GM23338 (cell line): ENCODE data around the gene ESRRB. TPM values are rescaled to one million over a fixed set of nuclear protein-coding genes. Genes with fewer than 3 reads are reported as not detected.

Experiments
- ATAC-seq: fragments of 200-7000 bp; cut with Tn5 transposase; 3 replicates; pipeline ENCODE4 v1.9.1; 2020
- DNase-seq: peaks from one replicate; pipeline ENCODE4 v3.0.0-alpha.2; 2015; ENCODE audit warnings: low spot score
- H2AFZ ChIP-seq: fragments of 200-600 bp; sonication (generic); 2 replicates; pipeline ENCODE4 v1.8.0; 2016; ENCODE audit warnings: antibody characterized with exemption, mild to moderate bottlenecking, moderate library complexity
- H3F3A ChIP-seq: fragments of 200-600 bp; sonication (generic); replicated peaks from 2 replicates; pipeline ENCODE4 v1.8.0; 2017; ENCODE audit warnings: antibody characterized with exemption, mixed run types, low read depth
- H3K27ac ChIP-seq: fragments of 200-600 bp; sonication (generic); 2 replicates; pipeline ENCODE4 v1.6.1; 2016; ENCODE audit warnings: low read depth
- H3K27me3 ChIP-seq: fragments of 200-600 bp; sonication (generic); 2 replicates; pipeline ENCODE4 v1.8.0; 2016; ENCODE audit warnings: mild to moderate bottlenecking, mixed run types, moderate library complexity; ENCODE audit not compliant: insufficient read depth
- H3K36me3 ChIP-seq: fragments of 200-600 bp; sonication (generic); 2 replicates; pipeline ENCODE4 v1.8.0; 2016; ENCODE audit warnings: mild to moderate bottlenecking; ENCODE audit not compliant: insufficient read depth
- H3K4me1 ChIP-seq: fragments of 200-600 bp; sonication (generic); 2 replicates; pipeline ENCODE4 v1.8.0; 2016; ENCODE audit warnings: mild to moderate bottlenecking, moderate library complexity; ENCODE audit not compliant: insufficient read depth
- H3K4me2 ChIP-seq: fragments of 200-600 bp; sonication (generic); 2 replicates; pipeline ENCODE4 v1.7.1; 2017; ENCODE audit warnings: mixed run types
- H3K4me3 ChIP-seq: fragments of 200-600 bp; sonication (generic); 2 replicates; pipeline ENCODE4 v1.6.1; 2016; ENCODE audit warnings: mixed run types
- H3K79me2 ChIP-seq: fragments of 200-600 bp; sonication (generic); replicated peaks from 2 replicates; pipeline ENCODE4 v1.8.0; 2017; ENCODE audit warnings: mild to moderate bottlenecking; ENCODE audit not compliant: insufficient read depth
- H3K9me2 ChIP-seq: fragments of 200-600 bp; sonication (generic); 2 replicates; pipeline ENCODE4 v1.8.0; 2017; ENCODE audit not compliant: insufficient read depth
- H4K20me1 ChIP-seq: fragments of 200-600 bp; sonication (generic); replicated peaks from 2 replicates; pipeline ENCODE4 v1.8.0; 2017; ENCODE audit warnings: mild to moderate bottlenecking; ENCODE audit not compliant: insufficient read depth
- H3K27ac Mint-ChIP-seq: 2 replicates; pipeline ENCODE4 v1.8.0; 2020; ENCODE audit warnings: inconsistent platforms, mild to moderate bottlenecking, moderate library complexity, mixed read lengths
- H3K27me3 Mint-ChIP-seq: 3 replicates; pipeline ENCODE4 v1.8.0; 2022; ENCODE audit warnings: low read depth, mild to moderate bottlenecking, moderate library complexity, mixed read lengths, inconsistent platforms; ENCODE audit not compliant: insufficient read depth, poor library complexity
- H3K36me3 Mint-ChIP-seq: 3 replicates; pipeline ENCODE4 v1.8.0; 2021; ENCODE audit warnings: low read depth, mild to moderate bottlenecking, inconsistent platforms, moderate library complexity, mixed read lengths
- H3K4me1 Mint-ChIP-seq: 3 replicates; pipeline ENCODE4 v1.8.0; 2020; ENCODE audit warnings: mild to moderate bottlenecking, inconsistent platforms, mixed read lengths
- H3K4me3 Mint-ChIP-seq: 3 replicates; pipeline ENCODE4 v1.8.0; 2021; ENCODE audit warnings: moderate library complexity, mild to moderate bottlenecking, inconsistent platforms, mixed read lengths
- H3K9me3 Mint-ChIP-seq: 3 replicates; pipeline ENCODE4 v1.8.0; 2020; ENCODE audit warnings: moderate library complexity, mild to moderate bottlenecking, inconsistent platforms, mixed read lengths
- CREB1 ChIP-seq: fragments of 250-450 bp; sonication (Bioruptor Pico); IDR thresholded peaks from 2 replicates; pipeline ENCODE4 v1.5.0; 2020; ENCODE audit warnings: low read depth, mild to moderate bottlenecking, moderate library complexity
- CTCF ChIP-seq, 2 experiments: fragments of 200-600 bp in 1 of 2; sonication (generic) in 1 of 2; conservative IDR thresholded peaks; 2 replicates each; pipeline versions ENCODE4 v1.5.1 to v1.6.1; 2016 to 2017; ENCODE audit warnings: antibody characterized with exemption in 2 of 2, low read depth in 2 of 2, mild to moderate bottlenecking in 2 of 2, moderate library complexity in 1 of 2
- ETS1 ChIP-seq: IDR thresholded peaks from 2 replicates; pipeline ENCODE4 v1.6.1; 2016; ENCODE audit warnings: antibody characterized with exemption
- EZH2 ChIP-seq: fragments of 200-600 bp; sonication (generic); IDR thresholded peaks from one replicate; pipeline ENCODE4 v1.8.0; 2017; ENCODE audit warnings: antibody characterized with exemption, mild to moderate bottlenecking, low read depth; ENCODE audit not compliant: unreplicated experiment
- EZH2phosphoT487 ChIP-seq: fragments of 200-600 bp; sonication (generic); IDR thresholded peaks from one replicate; pipeline ENCODE4 v1.8.1; 2018; ENCODE audit warnings: antibody characterized with exemption; ENCODE audit not compliant: unreplicated experiment
- JUNB ChIP-seq: IDR thresholded peaks from one replicate; pipeline ENCODE4 v1.6.1; 2016; ENCODE audit warnings: antibody characterized with exemption; ENCODE audit not compliant: unreplicated experiment
- NANOG ChIP-seq: IDR thresholded peaks from 2 replicates; pipeline ENCODE4 v1.6.1; 2016; ENCODE audit warnings: antibody characterized with exemption, borderline replicate concordance
- POLR2AphosphoS5 ChIP-seq: IDR thresholded peaks from 2 replicates; pipeline ENCODE4 v1.6.1; 2016; ENCODE audit warnings: antibody characterized with exemption, low read depth
- REST ChIP-seq: IDR thresholded peaks from one replicate; pipeline ENCODE4 v1.6.1; 2018; ENCODE audit warnings: antibody characterized with exemption; ENCODE audit not compliant: unreplicated experiment
- STAT1 ChIP-seq: IDR thresholded peaks from one replicate; pipeline ENCODE4 v1.6.1; 2016; ENCODE audit warnings: antibody characterized with exemption; ENCODE audit not compliant: unreplicated experiment
- ZNF114 ChIP-seq: fragments of 250-450 bp; sonication (Bioruptor Pico); IDR thresholded peaks from 2 replicates; pipeline ENCODE4 v1.5.0; 2020; ENCODE audit warnings: mild to moderate bottlenecking, moderate library complexity
- ZNF331 ChIP-seq: fragments of 250-450 bp; sonication (Bioruptor Pico); IDR thresholded peaks from 2 replicates; pipeline ENCODE4 v1.5.0; 2020; ENCODE audit warnings: low read depth, mild to moderate bottlenecking, moderate library complexity
- ZNF462 ChIP-seq: fragments of 250-450 bp; sonication (Bioruptor Pico); IDR thresholded peaks from 2 replicates; pipeline ENCODE4 v1.5.0; 2020; ENCODE audit warnings: mild to moderate bottlenecking, moderate library complexity
- polyA plus RNA-seq: library from polyadenylated mRNA; unstranded; fragments of >200 nt; fragmentation: Nextera tagmentation; extraction: Ambion mirVana; gene quantifications from 2 replicates; pipeline ENCODE4 v1.2.1, GENCODE V29; 2016
- total RNA-seq: library from RNA; depleted of rRNA; stranded (reverse); fragments of >200 nt; shearing (Covaris generic); gene quantifications from 2 replicates; pipeline ENCODE4 v1.2.3, GENCODE V29; 2014

The ESRRB gene
- total and polyA plus RNA-seq, 2 experiments from 2014 or later, result 0.31 to 0.52 TPM

GRCh38 chr14:76405627-76406026, 29.7 kb downstream of the ESRRB start:
- H3K27ac Mint-ChIP-seq, result peak overlapping the region; percentile 46; the same call in 1 of the 2 replicates
- no peaks in the 10 kb centered on the region for H3K36me3 Mint-ChIP-seq
- peaks cover 23% of the 10 kb centered on the region for H3K4me1 ChIP-seq
- H3K27me3 ChIP-seq, result no peaks in the 10 kb centered on the region
- no peak overlapping the region for H3K27ac ChIP-seq
- no peaks in the 10 kb centered on the region for H3K79me2 ChIP-seq
- no peaks in the 10 kb centered on the region for H3K36me3 ChIP-seq
- H3K4me1 Mint-ChIP-seq, result peaks cover 49% of the 10 kb centered on the region
- peaks cover 13% of the 10 kb centered on the region for H3K27me3 Mint-ChIP-seq
- no peaks in the 10 kb centered on the region for H3F3A ChIP-seq
- H3K9me2 ChIP-seq, result no peaks in the 10 kb centered on the region
- H3K4me3 ChIP-seq, result no peak overlapping the region
- no peak overlapping the region for H3K4me3 Mint-ChIP-seq
- TF ChIP-seq POLR2AphosphoS5 (no peak), JUNB (no peak), ETS1 (no peak), EZH2phosphoT487 (no peak), CREB1 (CRISPR knock-in tag) (no peak), CTCF (conservative IDR thresholded peaks at IDR 0.05; ENCODE audit: low read depth in 2 of 2) (no peak), ZNF462 (no peak), NANOG (no peak), STAT1 (no peak), ZNF114 (CRISPR knock-in tag) (no peak), ZNF331 (no peak), REST (no peak), EZH2 (no peak)
- H4K20me1 ChIP-seq, result no peaks in the 10 kb centered on the region
- DNase-seq, result no peak
- peak overlapping the region; percentile 6 for H3K4me2 ChIP-seq
- 0 out of 2 replicates have a peak overlapping the region, but pooled peaks have one; percentile 38 for H2AFZ ChIP-seq
- no peaks in the 10 kb centered on the region for H3K9me3 Mint-ChIP-seq
- ATAC-seq, result no peak
